ENCODE data around the gene VAV1. TPM values are rescaled to one million over a fixed set of nuclear protein-coding genes. Genes with fewer than 3 reads are reported as not detected.
"Not testable (repeated sequence)": the region's sequence is repeated elsewhere in the genome, so short reads cannot be mapped to it uniquely, and the experiment has no call there.

The VAV1 gene
- total and polyA plus RNA-seq, 10 of the 15 experiments (the other 5 are each of a cell fraction or from before 2014, with no cell fraction given), result 1.6 to 76.8 (median 40.7) TPM

GRCh38 chr19:6828698-6829633, 56.5 kb downstream of the VAV1 start:
- BruUV-seq (replicated peaks), result no TSS peak
- ChIA-PET RAD21 (ENCODE audit: unreplicated experiment) (no interaction called here), CTCF (no interaction called here), SMC1A (ENCODE audit: uncharacterized antibody, unreplicated experiment) (no interaction called here), POLR2A (no interaction called here)
- in situ Hi-C loops (cut with MboI) (no loop called here), intact Hi-C loops (cut with micrococcal nuclease; ENCODE audit: unreplicated experiment) (no loop called here)
- H3K4me2 ChIP-seq (ENCODE audit: control insufficient read depth, insufficient read depth), result no peak overlapping the region
- DNase-seq (ENCODE audit: low read depth, low spot score), result peak; percentile 8
- H3K9ac ChIP-seq (ENCODE audit: control insufficient read depth, insufficient read depth, low read length), result no peak overlapping the region
- TF ChIP-seq, protein P1, sequence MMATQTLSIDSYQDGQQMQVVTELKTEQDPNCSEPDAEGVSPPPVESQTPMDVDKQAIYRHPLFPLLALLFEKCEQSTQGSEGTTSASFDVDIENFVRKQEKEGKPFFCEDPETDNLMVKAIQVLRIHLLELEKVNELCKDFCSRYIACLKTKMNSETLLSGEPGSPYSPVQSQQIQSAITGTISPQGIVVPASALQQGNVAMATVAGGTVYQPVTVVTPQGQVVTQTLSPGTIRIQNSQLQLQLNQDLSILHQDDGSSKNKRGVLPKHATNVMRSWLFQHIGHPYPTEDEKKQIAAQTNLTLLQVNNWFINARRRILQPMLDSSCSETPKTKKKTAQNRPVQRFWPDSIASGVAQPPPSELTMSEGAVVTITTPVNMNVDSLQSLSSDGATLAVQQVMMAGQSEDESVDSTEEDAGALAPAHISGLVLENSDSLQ (IDR thresholded peaks at IDR 0.05), result peak; percentile 86
- TF ChIP-seq BHLHE40 (IDR thresholded peaks at IDR 0.05; ENCODE audit: borderline replicate concordance in 1 of 2, low read depth in 2 of 2, low read length in 1 of 2), result no peak
- peak; percentile 37; the same call in 1 of the 2 replicates for TF ChIP-seq HDGF (IDR thresholded peaks at IDR 0.05)
- no peak for TF ChIP-seq ZBTB11 (CRISPR knock-in tag; IDR thresholded peaks at IDR 0.05)
- peak; percentile 62 for TF ChIP-seq PBX3 (IDR thresholded peaks at IDR 0.05; ENCODE audit: insufficient replicate concordance, low read depth, low read length)
- peak; percentile 96 for ATAC-seq
- H3K9me3 ChIP-seq (replicated peaks; ENCODE audit: control insufficient read depth, insufficient read depth, low read length), result no peaks in the 10 kb centered on the region; the same call in 2 of the 3 replicates
- no peaks in the 10 kb centered on the region for H3K4me1 ChIP-seq (ENCODE audit: control insufficient read depth, insufficient read depth, low read length)
- H3K4me3 ChIP-seq, result no peak overlapping the region
- peaks cover 42 to 47% of the 10 kb centered on the region in 2 experiments for H3K36me3 ChIP-seq (ENCODE audit: control insufficient read depth in 2 of 2, insufficient read depth in 2 of 2, low read length in 1 of 2)
- H3K27ac ChIP-seq (ENCODE audit: control insufficient read depth, insufficient read depth), result no peak overlapping the region
- no peak overlapping the region for H2AFZ ChIP-seq (ENCODE audit: control insufficient read depth, low read depth, low read length)
- 92% methylated on average over 18 of the region's 18 CpGs for WGBS (ENCODE audit: insufficient coverage, insufficient replicate concordance, low lambda C conversion rate, missing lambda C conversion rate)
- H3K79me2 ChIP-seq (ENCODE audit: control insufficient read depth, insufficient read depth, low read length), result no peaks in the 10 kb centered on the region
- peak; percentile 41 for FAIRE-seq
- no peaks in the 10 kb centered on the region for H4K20me1 ChIP-seq (ENCODE audit: control insufficient read depth, insufficient read depth)
- H3K27me3 ChIP-seq (replicated peaks in 1 of 2; ENCODE audit: control insufficient read depth in 2 of 2, insufficient read depth in 2 of 2, low read length in 1 of 2), result no peaks in the 10 kb centered on the region

GRCh38 chr19:6829829-6830228, 57.3 kb downstream of the VAV1 start:
- SMC1A ChIA-PET (ENCODE audit: uncharacterized antibody, unreplicated experiment), result interaction anchor here (0.7 to 1.4 kb wide), 3 partner anchors 15 to 92 kb away, joined by 3 read pairs; no protein-coding TSS in a partner anchor
- RAD21 ChIA-PET (ENCODE audit: unreplicated experiment); H3K9ac ChIP-seq (ENCODE audit: control insufficient read depth, insufficient read depth, low read length); POLR2A ChIA-PET; H2AFZ ChIP-seq (ENCODE audit: control insufficient read depth, low read depth, low read length); H3K4me1 ChIP-seq (ENCODE audit: control insufficient read depth, insufficient read depth, low read length); ATAC-seq; H4K20me1 ChIP-seq (ENCODE audit: control insufficient read depth, insufficient read depth); intact Hi-C loops (cut with micrococcal nuclease; ENCODE audit: unreplicated experiment); H3K9me3 ChIP-seq (replicated peaks; ENCODE audit: control insufficient read depth, insufficient read depth, low read length); H3K4me2 ChIP-seq (ENCODE audit: control insufficient read depth, insufficient read depth); BruUV-seq (replicated peaks); H3K27me3 ChIP-seq (replicated peaks in 1 of 2; ENCODE audit: control insufficient read depth in 2 of 2, insufficient read depth in 2 of 2, low read length in 1 of 2); H3K27ac ChIP-seq (ENCODE audit: control insufficient read depth, insufficient read depth); FAIRE-seq; CTCF ChIA-PET; H3K4me3 ChIP-seq; in situ Hi-C loops (cut with MboI); H3K79me2 ChIP-seq (ENCODE audit: control insufficient read depth, insufficient read depth, low read length); DNase-seq (ENCODE audit: low read depth, low spot score): not testable (repeated sequence)
- WGBS (ENCODE audit: insufficient coverage, insufficient replicate concordance, low lambda C conversion rate, missing lambda C conversion rate), result 96% methylated on average over 13 of the region's 15 CpGs
- peaks cover 40% of the 10 kb centered on the region in 2 experiments for H3K36me3 ChIP-seq (ENCODE audit: control insufficient read depth in 2 of 2, insufficient read depth in 2 of 2, low read length in 1 of 2)

All from GM12878 (cell line).